T-helper 17 cell (primary cell): ENCODE data around the gene SP1. TPM values are rescaled to one million over a fixed set of nuclear protein-coding genes. Genes with fewer than 3 reads are reported as not detected.

Experiments used
- ATAC-seq: fragments of 150-1000 bp; cut with Tn5 transposase; 2 replicates; pipeline ENCODE4 v1.10.0; 2021; ENCODE audit warnings: mild to moderate bottlenecking, moderate library complexity
- DNase-seq, 3 donors: peaks; one replicate each; pipeline versions ENCODE4 v3.0.0 to v3.0.0-alpha.2; 2020 to 2021
- H3K9me3 ChIP-seq: one replicate; pipeline ENCODE4 v1.7.0; 2013; ENCODE audit warnings: low read length, mild to moderate bottlenecking; ENCODE audit not compliant: control insufficient read depth, poor library complexity, severe bottlenecking
- H3K27ac Mint-ChIP-seq: one replicate; pipeline ENCODE4 v1.8.0; 2022; ENCODE audit warnings: mild to moderate bottlenecking, moderate library complexity, mixed read lengths
- H3K27me3 Mint-ChIP-seq: one replicate; pipeline ENCODE4 v1.8.0; 2022; ENCODE audit warnings: mixed read lengths
- H3K36me3 Mint-ChIP-seq: one replicate; pipeline ENCODE4 v1.8.0; 2022; ENCODE audit warnings: low read depth, mixed read lengths
- H3K4me1 Mint-ChIP-seq: one replicate; pipeline ENCODE4 v1.8.0; 2022; ENCODE audit warnings: mild to moderate bottlenecking, mixed read lengths
- H3K4me3 Mint-ChIP-seq: one replicate; pipeline ENCODE4 v1.8.0; 2022; ENCODE audit warnings: mild to moderate bottlenecking, moderate library complexity, mixed read lengths
- total RNA-seq, 4 donors: library from RNA in 2 of 4; stranded (reverse) in 2 of 4; gene quantifications; one replicate each; pipeline ENCODE4 v1.2.3 and lab custom pipeline; 2022 to 2026

SP1 gene
- total RNA-seq, 2 donors from 2014 or later, result 69.6 to 75.1 TPM

DNA sequence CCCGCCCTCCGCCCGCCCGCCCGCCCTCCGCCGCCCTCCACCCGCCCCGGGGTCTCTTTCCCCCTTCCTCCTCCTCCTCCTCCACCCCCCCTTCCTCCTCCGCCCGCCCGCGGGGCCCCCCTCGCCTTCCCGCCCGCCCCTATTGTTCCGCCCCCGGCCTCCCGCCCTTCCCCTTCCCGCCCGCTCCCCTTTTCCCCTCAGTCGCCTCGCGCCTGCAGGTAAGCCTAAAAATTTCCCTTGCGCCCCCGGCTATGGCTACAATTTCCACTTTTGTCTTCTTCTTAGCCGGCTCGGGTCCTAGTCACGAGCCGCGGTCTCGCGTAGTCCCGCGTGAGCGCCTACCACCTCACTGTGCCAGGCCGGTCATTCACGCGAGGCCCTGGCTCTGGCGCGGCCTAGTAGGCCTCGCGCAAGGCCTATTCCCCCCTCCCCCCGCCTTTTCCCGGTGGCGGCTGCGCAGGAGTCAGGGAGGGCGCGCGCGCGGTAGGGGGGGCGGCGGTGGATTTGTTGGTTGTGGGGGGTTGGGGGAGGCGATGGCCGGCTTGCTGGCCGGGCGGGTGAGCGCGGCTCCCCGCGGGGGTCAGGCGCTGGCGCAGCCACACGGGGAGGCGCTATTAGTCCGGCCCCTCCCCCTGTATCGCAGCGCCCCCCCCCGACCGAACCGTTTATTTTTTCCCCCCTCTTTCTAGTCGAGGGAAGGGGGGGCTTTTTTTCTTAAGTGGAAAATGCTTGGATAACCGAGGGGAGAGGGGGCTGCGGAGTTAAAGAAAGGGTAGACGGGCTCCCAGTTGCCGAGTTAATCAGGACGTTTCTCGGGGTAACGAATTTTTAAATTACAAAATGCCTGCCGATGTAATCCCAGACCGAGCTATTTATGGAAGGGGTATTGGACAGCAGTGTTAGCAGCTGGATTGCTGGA is 72.4 kb downstream of the SP1 start:
- Mint-ChIP-seq H3K36me3 (peaks cover 4% of the 10 kb centered on the region), H3K4me3 (peak overlapping the region; percentile 97), H3K4me1 (peaks cover 30% of the 10 kb centered on the region), H3K27ac (peak overlapping the region; percentile 93), H3K27me3 (no peaks in the 10 kb centered on the region)
- H3K9me3 ChIP-seq, result no peaks in the 10 kb centered on the region
- ATAC-seq (peak; percentile 44), DNase-seq (peak; percentile 61 to 67 (median 64))

- ATAC-seq, result no peak
- Mint-ChIP-seq H3K27me3 (no peaks in the 10 kb centered on the region), H3K27ac (peak overlapping the region; percentile 93), H3K4me1 (peaks cover 29% of the 10 kb centered on the region), H3K4me3 (peak overlapping the region; percentile 97), H3K36me3 (peaks cover 6% of the 10 kb centered on the region)
- H3K9me3 ChIP-seq, result no peaks in the 10 kb centered on the region
- DNase-seq, result no peak
These were observed 74.1 kb downstream of the SP1 start for GRCh38 chr12:53453953-53454640.

- no peaks in the 10 kb centered on the region for H3K9me3 ChIP-seq
- H3K27ac Mint-ChIP-seq, result peak overlapping the region; percentile 39
- H3K27me3 Mint-ChIP-seq, result no peaks in the 10 kb centered on the region
- H3K4me1 Mint-ChIP-seq, result peaks cover 31% of the 10 kb centered on the region
- DNase-seq (no peak), ATAC-seq (no peak)
- peak overlapping the region; percentile 56 for H3K4me3 Mint-ChIP-seq
- peaks cover 7% of the 10 kb centered on the region for H3K36me3 Mint-ChIP-seq
These were observed 74.7 kb downstream of the SP1 start for GRCh38 chr12:53454707-53455106.

DNA sequence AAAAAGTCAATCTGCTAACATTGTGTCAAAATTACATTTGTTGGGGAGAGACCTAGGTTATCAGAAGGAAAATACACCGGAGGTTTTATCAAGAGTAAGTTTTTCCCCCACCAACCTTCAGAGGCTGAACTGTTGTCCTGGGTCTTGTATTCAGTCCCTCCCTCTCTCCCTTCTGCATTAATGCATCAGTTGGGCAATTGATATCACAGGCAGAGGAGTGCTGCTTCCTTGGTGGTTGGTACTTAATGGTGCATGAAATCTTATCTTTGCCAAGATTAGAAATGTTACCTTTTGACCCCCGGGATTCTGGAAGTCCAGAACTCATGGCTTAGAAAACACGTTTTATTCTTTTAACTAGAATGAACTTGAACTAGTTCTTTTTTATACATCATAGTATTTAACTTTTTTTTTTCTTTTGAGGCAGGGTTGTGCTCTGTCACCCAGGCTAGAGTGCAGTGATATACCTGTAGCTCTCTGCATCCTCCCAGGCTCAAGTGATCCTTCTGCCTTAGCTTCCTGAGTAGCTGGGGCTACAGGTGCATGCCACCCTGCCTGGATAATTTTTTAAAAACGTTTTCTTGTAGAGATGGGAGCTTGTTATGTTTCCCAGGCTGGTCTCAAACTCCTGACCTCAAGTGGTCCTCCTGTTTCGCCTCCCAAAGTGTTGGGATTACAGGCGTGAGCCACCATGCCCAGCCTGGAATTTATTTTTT is 76.8 kb downstream of the SP1 start:
- peaks cover 40% of the 10 kb centered on the region for H3K4me1 Mint-ChIP-seq
- H3K36me3 Mint-ChIP-seq, result peaks cover 10% of the 10 kb centered on the region
- H3K27ac Mint-ChIP-seq, result peak overlapping the region; percentile 56
- H3K4me3 Mint-ChIP-seq, result no peak overlapping the region
- ATAC-seq, result no peak
- no peak for DNase-seq
- no peaks in the 10 kb centered on the region for H3K9me3 ChIP-seq
- no peaks in the 10 kb centered on the region for H3K27me3 Mint-ChIP-seq

DNA sequence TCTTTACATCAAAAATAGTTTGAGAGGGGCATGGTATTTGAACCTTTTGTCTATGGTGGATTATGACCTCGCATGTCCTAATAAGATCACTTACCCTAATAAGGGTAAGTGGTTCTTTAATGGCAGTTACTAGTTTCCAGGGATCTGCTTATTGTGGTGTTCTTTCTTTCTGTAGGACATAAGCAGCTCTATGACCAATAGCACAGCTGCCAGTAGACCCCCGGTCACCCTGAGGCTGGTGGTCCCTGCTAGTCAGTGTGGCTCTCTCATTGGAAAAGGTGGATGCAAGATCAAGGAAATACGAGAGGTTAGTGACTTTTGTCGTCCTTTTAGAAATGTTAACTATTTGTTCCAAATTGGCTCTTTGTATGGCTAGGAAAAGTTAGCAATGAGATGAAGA is 79.1 kb downstream of the SP1 start:
- H3K4me3 Mint-ChIP-seq, result no peak overlapping the region

GRCh38 chr12:53461059-53461458 is 81.1 kb downstream of the SP1 start:
- peak overlapping the region; percentile 84 for H3K27ac Mint-ChIP-seq
- ATAC-seq (no peak), DNase-seq (no peak)
- peak overlapping the region; percentile 28 for H3K4me3 Mint-ChIP-seq
- peaks cover 29% of the 10 kb centered on the region for H3K4me1 Mint-ChIP-seq
- H3K27me3 Mint-ChIP-seq, result no peaks in the 10 kb centered on the region
- no peaks in the 10 kb centered on the region for H3K9me3 ChIP-seq
- peaks cover 8% of the 10 kb centered on the region for H3K36me3 Mint-ChIP-seq

More for the DNA sequence above, 79.1 kb downstream of the SP1 start:
- no peak for DNase-seq
- peak overlapping the region; percentile 84 for H3K27ac Mint-ChIP-seq
- H3K9me3 ChIP-seq, result no peaks in the 10 kb centered on the region
- peaks cover 8% of the 10 kb centered on the region for H3K36me3 Mint-ChIP-seq
- ATAC-seq, result no peak
- no peaks in the 10 kb centered on the region for H3K27me3 Mint-ChIP-seq
- peaks cover 31% of the 10 kb centered on the region for H3K4me1 Mint-ChIP-seq

GRCh38 chr12:53461591-53461990 is 81.6 kb downstream of the SP1 start:
- no peak for ATAC-seq
- peaks cover 8% of the 10 kb centered on the region for H3K36me3 Mint-ChIP-seq
- DNase-seq, result no peak

DNA sequence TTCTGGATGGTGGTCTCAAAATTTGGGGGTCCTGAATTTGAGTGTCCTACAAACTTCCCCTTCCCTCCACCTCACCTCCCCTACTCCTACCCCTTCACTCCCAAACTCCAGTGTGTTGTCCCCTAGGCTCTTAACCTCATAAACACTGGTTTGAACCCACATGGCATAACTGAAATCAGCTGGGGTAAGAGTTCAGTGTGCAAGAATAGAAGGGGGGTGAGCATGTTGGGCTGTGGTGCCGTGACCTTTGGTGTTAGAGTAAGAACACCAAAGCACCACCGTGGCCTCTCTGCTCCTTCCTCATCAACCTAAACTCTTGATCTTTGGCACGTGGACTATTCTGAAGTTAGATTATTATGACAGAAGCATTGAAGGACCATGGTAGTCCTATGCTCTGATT is 83.0 kb downstream of the SP1 start:
- peaks cover 12% of the 10 kb centered on the region for H3K36me3 Mint-ChIP-seq
- ATAC-seq, result no peak
- H3K4me1 Mint-ChIP-seq, result peaks cover 36% of the 10 kb centered on the region
- H3K4me3 Mint-ChIP-seq, result no peak overlapping the region
- DNase-seq, result no peak
- H3K9me3 ChIP-seq, result no peaks in the 10 kb centered on the region
- no peaks in the 10 kb centered on the region for H3K27me3 Mint-ChIP-seq
- peak overlapping the region; percentile 63 for H3K27ac Mint-ChIP-seq

More at GRCh38 chr12:53461591-53461990, 81.6 kb downstream of the SP1 start:
- Mint-ChIP-seq H3K4me1 (peaks cover 30% of the 10 kb centered on the region), H3K27ac (peak overlapping the region; percentile 84), H3K4me3 (no peak overlapping the region), H3K27me3 (no peaks in the 10 kb centered on the region)
- H3K9me3 ChIP-seq, result no peaks in the 10 kb centered on the region

DNA sequence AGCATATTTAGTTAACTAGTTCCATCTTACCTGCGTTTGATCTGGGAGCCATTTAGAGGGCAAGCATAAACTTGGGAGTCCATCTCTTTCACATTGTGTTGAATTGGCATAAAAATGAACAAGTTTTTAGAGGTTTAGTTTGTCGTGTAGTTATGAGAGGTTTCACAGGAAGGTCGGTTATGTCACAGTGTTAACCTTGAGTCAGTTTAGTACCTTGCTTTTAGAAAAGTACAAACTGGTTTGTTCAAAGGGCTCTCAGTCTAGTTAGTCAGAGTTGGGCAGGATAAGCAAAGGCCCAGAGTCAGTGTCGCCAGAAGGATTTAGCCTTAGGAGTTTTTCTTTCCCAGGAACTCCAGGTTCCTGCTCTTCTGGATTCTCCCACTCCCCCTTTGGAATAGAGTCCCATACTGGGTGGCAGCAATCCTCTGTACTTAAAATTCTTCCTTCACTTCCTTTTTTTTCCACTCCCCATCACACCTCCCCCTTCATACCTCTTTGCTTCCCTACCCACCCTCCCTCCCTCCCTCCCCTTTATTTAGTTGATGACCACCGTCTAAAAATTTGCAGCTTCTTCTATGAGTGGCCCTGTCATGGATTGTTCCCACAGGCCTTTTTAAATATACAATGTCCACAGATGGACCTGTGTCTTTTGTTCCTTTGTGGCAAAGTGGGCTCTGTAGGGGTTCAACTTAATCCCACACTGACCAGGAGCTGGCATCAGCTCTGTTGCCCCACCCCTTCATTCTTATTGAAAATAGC is 84.0 kb downstream of the SP1 start:
- H3K9me3 ChIP-seq, result no peaks in the 10 kb centered on the region
- H3K27ac Mint-ChIP-seq, result peak overlapping the region; percentile 63
- H3K4me1 Mint-ChIP-seq, result peaks cover 41% of the 10 kb centered on the region
- DNase-seq, result no peak
- no peak for ATAC-seq
- peak overlapping the region; percentile 19 for H3K4me3 Mint-ChIP-seq
- no peaks in the 10 kb centered on the region for H3K27me3 Mint-ChIP-seq
- H3K36me3 Mint-ChIP-seq, result peaks cover 11% of the 10 kb centered on the region

DNA sequence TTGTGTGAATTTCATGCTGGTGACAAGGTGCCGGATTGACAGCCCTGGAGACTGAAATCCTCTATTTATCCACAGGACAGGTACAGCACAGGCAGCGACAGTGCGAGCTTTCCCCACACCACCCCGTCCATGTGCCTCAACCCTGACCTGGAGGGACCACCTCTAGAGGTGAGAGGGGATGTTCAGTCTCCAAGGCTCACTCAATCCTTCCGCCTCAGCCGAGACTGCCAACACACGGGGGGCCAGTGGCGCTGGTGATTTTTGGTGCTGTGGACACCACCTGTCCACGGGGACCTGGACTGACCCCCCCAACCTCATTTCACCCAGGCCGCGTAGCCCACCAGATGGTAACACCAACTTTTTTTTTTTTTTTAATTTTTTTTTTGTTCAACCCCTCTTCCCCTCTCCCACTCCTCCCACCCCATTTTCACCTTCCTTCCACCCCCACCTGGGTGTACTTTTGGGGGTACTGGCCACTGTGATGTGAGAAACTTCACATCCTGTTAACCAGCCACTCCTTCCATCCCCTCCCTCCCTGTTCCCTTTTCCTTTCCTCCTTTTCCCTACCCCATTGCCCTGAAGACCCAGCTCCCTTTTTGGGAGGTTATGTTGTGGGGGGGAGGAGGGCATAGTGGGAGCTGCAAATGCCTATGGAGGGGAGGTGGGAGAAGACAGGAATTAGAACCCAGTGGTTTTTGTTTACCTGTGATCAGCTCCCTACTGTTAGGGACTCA is 84.9 kb downstream of the SP1 start:
- Mint-ChIP-seq H3K27me3 (no peaks in the 10 kb centered on the region), H3K4me3 (no peak overlapping the region), H3K27ac (peak overlapping the region; percentile 29), H3K36me3 (peaks cover 9% of the 10 kb centered on the region), H3K4me1 (peaks cover 36% of the 10 kb centered on the region)
- DNase-seq, result no peak
- no peaks in the 10 kb centered on the region for H3K9me3 ChIP-seq
- ATAC-seq, result no peak

DNA sequence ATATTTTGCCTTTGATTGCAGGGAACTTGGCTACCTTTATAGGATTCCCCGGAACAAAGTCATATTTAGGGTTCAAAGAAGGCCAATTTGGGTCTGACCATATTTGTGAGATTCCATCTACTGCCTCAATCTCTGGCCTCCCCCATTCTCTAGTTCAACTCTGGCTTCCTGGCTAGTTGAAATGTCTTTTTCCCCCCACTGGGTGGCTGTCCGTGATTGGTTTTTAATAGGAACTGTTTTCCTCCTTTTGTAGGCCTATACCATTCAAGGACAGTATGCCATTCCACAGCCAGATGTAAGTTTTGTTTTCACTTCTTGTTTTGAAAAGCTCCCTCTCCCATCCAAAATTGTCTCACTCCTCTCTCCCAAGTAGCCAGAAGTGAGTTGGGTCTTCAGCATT is 85.7 kb downstream of the SP1 start:
- Mint-ChIP-seq H3K4me1 (peaks cover 34% of the 10 kb centered on the region), H3K4me3 (no peak overlapping the region), H3K27ac (peak overlapping the region; percentile 29), H3K27me3 (no peaks in the 10 kb centered on the region), H3K36me3 (peaks cover 5% of the 10 kb centered on the region)
- no peak for DNase-seq
- H3K9me3 ChIP-seq, result no peaks in the 10 kb centered on the region
- no peak for ATAC-seq
